Measurements from ENCODE around the gene NEDD1. TPM values are rescaled to one million over a fixed set of nuclear protein-coding genes. Genes with fewer than 3 reads are reported as not detected.

Gene NEDD1
- total and polyA plus RNA-seq, 4 donors, result 2.4 to 28.9 (median 3.9) TPM

GRCh38 chr12:96876966-96877365 lies 30.1 kb upstream of the NEDD1 start:
- no peak overlapping the region for H3K4me3 ChIP-seq (ENCODE audit: low read depth in 1 of 3, low read length in 3 of 3)
- no peak overlapping the region for H3K27ac ChIP-seq (ENCODE audit: low read depth in 1 of 2, low read length in 2 of 2)
- H3K4me1 ChIP-seq (ENCODE audit: control insufficient read depth in 4 of 4, insufficient read depth in 4 of 4, low read length in 3 of 4), result no peaks in the 10 kb centered on the region
- H3K36me3 ChIP-seq (ENCODE audit: control insufficient read depth in 4 of 4, insufficient read depth in 3 of 4, low read depth in 1 of 4, low read length in 3 of 4), result no peaks in the 10 kb centered on the region
- no peak for DNase-seq (ENCODE audit: low spot score)
- peaks cover 0 to 3% (median 0%) of the 10 kb centered on the region in 4 donors for H3K9me3 ChIP-seq (ENCODE audit: control insufficient read depth in 4 of 4, low read length in 3 of 4)
- no peaks in the 10 kb centered on the region for H3K27me3 ChIP-seq (ENCODE audit: control insufficient read depth in 4 of 4, insufficient read depth in 4 of 4, low read length in 3 of 4)
- H3K9ac ChIP-seq (ENCODE audit: low read depth in 1 of 2, low read length in 2 of 2), result no peak overlapping the region
- no peak for TF ChIP-seq MAX (IDR thresholded peaks at IDR 0.05)
- no peak for TF ChIP-seq GABPA (IDR thresholded peaks at IDR 0.05 in 1 of 2, conservative IDR thresholded peaks at IDR 0.05 in 1 of 2)
- TF ChIP-seq REST (IDR thresholded peaks at IDR 0.05), result no peak
- no peak for TF ChIP-seq JUND (IDR thresholded peaks at IDR 0.05)
- TF ChIP-seq RAD21 (IDR thresholded peaks at IDR 0.05), result no peak
- 75% methylated on average over 3 of the region's 3 CpGs for WGBS

DNA sequence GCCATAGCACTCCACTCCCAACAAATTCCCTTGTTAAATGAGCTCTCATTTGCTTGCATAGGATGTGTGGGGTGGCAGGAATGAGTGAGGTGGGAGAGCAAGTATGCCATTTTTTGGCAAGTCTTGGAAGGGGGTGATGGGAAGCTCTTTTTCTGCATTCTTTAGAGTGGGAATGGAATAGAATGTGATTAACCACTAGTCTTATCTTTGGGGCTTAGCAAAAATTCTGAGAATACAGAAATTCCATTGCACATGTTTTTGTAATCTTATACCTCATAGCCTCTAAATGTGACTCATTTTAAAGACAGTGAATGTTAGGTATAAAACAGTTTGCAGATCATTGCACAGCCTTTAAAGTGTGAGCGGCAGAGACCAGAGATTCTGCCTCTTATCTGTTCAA lies 28.4 kb upstream of the NEDD1 start:
- Histone ChIP-seq H3K9me3 (ENCODE audit: control insufficient read depth in 4 of 4, low read length in 3 of 4) (peaks cover 0 to 5% (median under 1%) of the 10 kb centered on the region in 4 donors), H3K4me1 (ENCODE audit: control insufficient read depth in 4 of 4, insufficient read depth in 4 of 4, low read length in 3 of 4) (no peaks in the 10 kb centered on the region), H3K9ac (ENCODE audit: low read depth in 1 of 2, low read length in 2 of 2) (no peak overlapping the region), H3K4me3 (ENCODE audit: low read depth in 1 of 3, low read length in 3 of 3) (no peak overlapping the region), H3K27ac (ENCODE audit: low read depth in 1 of 2, low read length in 2 of 2) (no peak overlapping the region), H3K27me3 (ENCODE audit: control insufficient read depth in 4 of 4, insufficient read depth in 4 of 4, low read length in 3 of 4) (no peaks in the 10 kb centered on the region), H3K36me3 (ENCODE audit: control insufficient read depth in 4 of 4, insufficient read depth in 3 of 4, low read depth in 1 of 4, low read length in 3 of 4) (no peaks in the 10 kb centered on the region)
- no peak for DNase-seq (ENCODE audit: low spot score)
- 53% methylated on average over 1 of the region's 1 CpG for WGBS
- TF ChIP-seq HNF4G (IDR thresholded peaks at IDR 0.05) (no peak), TAF1 (conservative IDR thresholded peaks at IDR 0.05) (no peak), MAX (IDR thresholded peaks at IDR 0.05) (no peak), RXRA (IDR thresholded peaks at IDR 0.05) (no peak), SP1 (IDR thresholded peaks at IDR 0.05) (no peak), REST (IDR thresholded peaks at IDR 0.05) (no peak), FOXA2 (IDR thresholded peaks at IDR 0.05) (no peak), YY1 (IDR thresholded peaks at IDR 0.05) (no peak), JUND (IDR thresholded peaks at IDR 0.05) (no peak), FOXA1 (IDR thresholded peaks at IDR 0.05) (no peak), HNF4A (conservative IDR thresholded peaks at IDR 0.05) (no peak), RAD21 (IDR thresholded peaks at IDR 0.05) (no peak), NR2F2 (IDR thresholded peaks at IDR 0.05) (no peak), ATF3 (IDR thresholded peaks at IDR 0.05) (no peak)
- TF ChIP-seq, protein P1, sequence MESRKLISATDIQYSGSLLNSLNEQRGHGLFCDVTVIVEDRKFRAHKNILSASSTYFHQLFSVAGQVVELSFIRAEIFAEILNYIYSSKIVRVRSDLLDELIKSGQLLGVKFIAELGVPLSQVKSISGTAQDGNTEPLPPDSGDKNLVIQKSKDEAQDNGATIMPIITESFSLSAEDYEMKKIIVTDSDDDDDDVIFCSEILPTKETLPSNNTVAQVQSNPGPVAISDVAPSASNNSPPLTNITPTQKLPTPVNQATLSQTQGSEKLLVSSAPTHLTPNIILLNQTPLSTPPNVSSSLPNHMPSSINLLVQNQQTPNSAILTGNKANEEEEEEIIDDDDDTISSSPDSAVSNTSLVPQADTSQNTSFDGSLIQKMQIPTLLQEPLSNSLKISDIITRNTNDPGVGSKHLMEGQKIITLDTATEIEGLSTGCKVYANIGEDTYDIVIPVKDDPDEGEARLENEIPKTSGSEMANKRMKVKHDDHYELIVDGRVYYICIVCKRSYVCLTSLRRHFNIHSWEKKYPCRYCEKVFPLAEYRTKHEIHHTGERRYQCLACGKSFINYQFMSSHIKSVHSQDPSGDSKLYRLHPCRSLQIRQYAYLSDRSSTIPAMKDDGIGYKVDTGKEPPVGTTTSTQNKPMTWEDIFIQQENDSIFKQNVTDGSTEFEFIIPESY (IDR thresholded peaks at IDR 0.05), result no peak
